Stomach smooth muscle (tissue), 2 donors: ENCODE measurements around the gene THAP3.

Source experiments
- H3K27ac ChIP-seq: one replicate; pipeline ENCODE4 v1.7.0; 2013; ENCODE audit warnings: mild to moderate bottlenecking, low read length, inconsistent platforms
- H3K27me3 ChIP-seq, 2 donors: one replicate each; pipeline ENCODE4 v1.7.0; 2013; ENCODE audit warnings: low read length in 2 of 2; ENCODE audit not compliant: insufficient read depth in 2 of 2, control insufficient read depth in 1 of 2
- H3K36me3 ChIP-seq, 2 donors: one replicate each; pipeline ENCODE4 v1.7.0; 2013; ENCODE audit warnings: low read length in 2 of 2; ENCODE audit not compliant: control insufficient read depth in 2 of 2, insufficient read depth in 2 of 2
- H3K4me1 ChIP-seq: one replicate; pipeline ENCODE4 v1.7.0; 2013; ENCODE audit warnings: low read length; ENCODE audit not compliant: control insufficient read depth, insufficient read depth
- H3K4me3 ChIP-seq, 2 donors: one replicate each; pipeline ENCODE4 v1.7.0; 2013; ENCODE audit warnings: low read length in 2 of 2
- H3K9ac ChIP-seq, 2 donors: one replicate each; pipeline ENCODE4 v1.7.0; 2013; ENCODE audit warnings: low read length in 2 of 2, mild to moderate bottlenecking in 1 of 2
- H3K9me3 ChIP-seq, 2 donors: one replicate each; pipeline ENCODE4 v1.7.0; 2013; ENCODE audit warnings: low read length in 2 of 2; ENCODE audit not compliant: control insufficient read depth in 2 of 2
- donor health status: healthy.
- donor health status: Pancreatic carcinoma.

THAP3 gene

GRCh38 chr1:6624710-6625583, at the start of gene THAP3:
Gene THAP3, plus strand, starts transcription at chr1:6624868. Its CDS starts 351 bp downstream, at chr1:6625219.
- H3K4me1 ChIP-seq, result peaks cover 22% of the 10 kb centered on the region
- peak within 1 kb of the TSS; percentile 56 to 81 for H3K4me3 ChIP-seq
- peak within 1 kb of the TSS; percentile 78 to 79 for H3K9ac ChIP-seq
- H3K27ac ChIP-seq, result peak within 1 kb of the TSS; percentile 83
- H3K9me3 ChIP-seq, result no peaks in the 10 kb centered on the region
- H3K36me3 ChIP-seq, result peaks cover 37 to 47% of the 10 kb centered on the region in 2 donors
- H3K27me3 ChIP-seq, result no peaks in the 10 kb centered on the region

- Histone ChIP-seq H3K9me3 (no peaks in the 10 kb centered on the region), H3K27ac (no peak overlapping the region), H3K9ac (no peak overlapping the region), H3K4me1 (peaks cover 25% of the 10 kb centered on the region), H3K4me3 (no peak overlapping the region), H3K27me3 (no peaks in the 10 kb centered on the region), H3K36me3 (peaks cover 4 to 6% of the 10 kb centered on the region in 2 donors)
Observed at GRCh38 chr1:6577831-6578525, 46.7 kb upstream of the THAP3 start.

DNA sequence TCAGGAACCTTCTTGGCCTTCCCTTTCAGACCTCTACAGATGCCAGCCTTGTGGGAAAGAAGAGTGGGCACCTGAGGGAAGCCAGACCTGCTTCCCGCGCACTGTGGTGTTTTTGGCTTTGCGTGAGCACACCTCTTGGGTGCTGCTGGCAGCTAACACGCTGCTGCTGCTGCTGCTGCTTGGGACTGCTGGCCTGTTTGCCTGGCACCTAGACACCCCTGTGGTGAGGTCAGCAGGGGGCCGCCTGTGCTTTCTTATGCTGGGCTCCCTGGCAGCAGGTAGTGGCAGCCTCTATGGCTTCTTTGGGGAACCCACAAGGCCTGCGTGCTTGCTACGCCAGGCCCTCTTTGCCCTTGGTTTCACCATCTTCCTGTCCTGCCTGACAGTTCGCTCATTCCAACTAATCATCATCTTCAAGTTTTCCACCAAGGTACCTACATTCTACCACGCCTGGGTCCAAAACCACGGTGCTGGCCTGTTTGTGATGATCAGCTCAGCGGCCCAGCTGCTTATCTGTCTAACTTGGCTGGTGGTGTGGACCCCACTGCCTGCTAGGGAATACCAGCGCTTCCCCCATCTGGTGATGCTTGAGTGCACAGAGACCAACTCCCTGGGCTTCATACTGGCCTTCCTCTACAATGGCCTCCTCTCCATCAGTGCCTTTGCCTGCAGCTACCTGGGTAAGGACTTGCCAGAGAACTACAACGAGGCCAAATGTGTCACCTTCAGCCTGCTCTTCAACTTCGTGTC, 45.9 kb upstream of the THAP3 start:
- peak overlapping the region; percentile 87 to 92 for H3K9ac ChIP-seq

DNA sequence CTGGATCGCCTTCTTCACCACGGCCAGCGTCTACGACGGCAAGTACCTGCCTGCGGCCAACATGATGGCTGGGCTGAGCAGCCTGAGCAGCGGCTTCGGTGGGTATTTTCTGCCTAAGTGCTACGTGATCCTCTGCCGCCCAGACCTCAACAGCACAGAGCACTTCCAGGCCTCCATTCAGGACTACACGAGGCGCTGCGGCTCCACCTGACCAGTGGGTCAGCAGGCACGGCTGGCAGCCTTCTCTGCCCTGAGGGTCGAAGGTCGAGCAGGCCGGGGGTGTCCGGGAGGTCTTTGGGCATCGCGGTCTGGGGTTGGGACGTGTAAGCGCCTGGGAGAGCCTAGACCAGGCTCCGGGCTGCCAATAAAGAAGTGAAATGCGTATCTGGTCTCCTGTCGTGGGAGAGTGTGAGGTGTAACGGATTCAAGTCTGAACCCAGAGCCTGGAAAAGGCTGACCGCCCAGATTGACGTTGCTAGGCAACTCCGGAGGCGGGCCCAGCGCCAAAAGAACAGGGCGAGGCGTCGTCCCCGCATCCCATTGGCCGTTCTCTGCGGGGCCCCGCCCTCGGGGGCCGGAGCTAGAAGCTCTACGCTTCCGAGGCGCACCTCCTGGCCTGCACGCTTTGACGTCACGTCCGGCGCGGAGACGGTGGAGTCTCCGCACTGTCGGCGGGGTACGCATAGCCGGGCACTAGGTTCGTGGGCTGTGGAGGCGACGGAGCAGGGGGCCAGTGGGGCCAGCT, 45.1 kb upstream of the THAP3 start, which contains the start of gene ZBTB48:
ZBTB48 (plus strand) TSS at position 621 of the 745 bp plus-strand sequence. CDS start 616 bp downstream, outside the sequence.
- Histone ChIP-seq H3K9ac (peak within 1 kb of the TSS; percentile 87 to 92), H3K27me3 (no peaks in the 10 kb centered on the region), H3K9me3 (no peaks in the 10 kb centered on the region), H3K27ac (peak within 1 kb of the TSS; percentile 94), H3K4me1 (peaks cover 25% of the 10 kb centered on the region), H3K4me3 (peak within 1 kb of the TSS; percentile 84), H3K36me3 (peaks cover 4 to 6% of the 10 kb centered on the region in 2 donors)

More for the DNA sequence above, 45.9 kb upstream of the THAP3 start:
- Histone ChIP-seq H3K4me3 (peak overlapping the region; percentile 84), H3K27me3 (no peaks in the 10 kb centered on the region), H3K4me1 (peaks cover 25% of the 10 kb centered on the region), H3K9me3 (no peaks in the 10 kb centered on the region), H3K36me3 (peaks cover 4 to 6% of the 10 kb centered on the region in 2 donors), H3K27ac (peak overlapping the region; percentile 94)

- H3K4me3 ChIP-seq, result peak overlapping the region; percentile 78 to 84
Observed at GRCh38 chr1:6580119-6580592, 44.5 kb upstream of the THAP3 start.

GRCh38 chr1:6580593-6581409, 43.9 kb upstream of the THAP3 start:
- H3K9ac ChIP-seq, result peak overlapping the region; percentile 83 to 92
- no peaks in the 10 kb centered on the region for H3K27me3 ChIP-seq
- peak overlapping the region; percentile 94 for H3K27ac ChIP-seq
- H3K4me1 ChIP-seq, result peaks cover 25% of the 10 kb centered on the region
- peak overlapping the region; percentile 78 to 84 for H3K4me3 ChIP-seq
- no peaks in the 10 kb centered on the region for H3K9me3 ChIP-seq
- H3K36me3 ChIP-seq, result peaks cover 4 to 6% of the 10 kb centered on the region in 2 donors

More at GRCh38 chr1:6580119-6580592, 44.5 kb upstream of the THAP3 start:
- Histone ChIP-seq H3K9ac (peak overlapping the region; percentile 83 to 92), H3K27me3 (no peaks in the 10 kb centered on the region), H3K36me3 (peaks cover 4 to 6% of the 10 kb centered on the region in 2 donors), H3K4me1 (peaks cover 25% of the 10 kb centered on the region), H3K27ac (peak overlapping the region; percentile 94), H3K9me3 (no peaks in the 10 kb centered on the region)

DNA sequence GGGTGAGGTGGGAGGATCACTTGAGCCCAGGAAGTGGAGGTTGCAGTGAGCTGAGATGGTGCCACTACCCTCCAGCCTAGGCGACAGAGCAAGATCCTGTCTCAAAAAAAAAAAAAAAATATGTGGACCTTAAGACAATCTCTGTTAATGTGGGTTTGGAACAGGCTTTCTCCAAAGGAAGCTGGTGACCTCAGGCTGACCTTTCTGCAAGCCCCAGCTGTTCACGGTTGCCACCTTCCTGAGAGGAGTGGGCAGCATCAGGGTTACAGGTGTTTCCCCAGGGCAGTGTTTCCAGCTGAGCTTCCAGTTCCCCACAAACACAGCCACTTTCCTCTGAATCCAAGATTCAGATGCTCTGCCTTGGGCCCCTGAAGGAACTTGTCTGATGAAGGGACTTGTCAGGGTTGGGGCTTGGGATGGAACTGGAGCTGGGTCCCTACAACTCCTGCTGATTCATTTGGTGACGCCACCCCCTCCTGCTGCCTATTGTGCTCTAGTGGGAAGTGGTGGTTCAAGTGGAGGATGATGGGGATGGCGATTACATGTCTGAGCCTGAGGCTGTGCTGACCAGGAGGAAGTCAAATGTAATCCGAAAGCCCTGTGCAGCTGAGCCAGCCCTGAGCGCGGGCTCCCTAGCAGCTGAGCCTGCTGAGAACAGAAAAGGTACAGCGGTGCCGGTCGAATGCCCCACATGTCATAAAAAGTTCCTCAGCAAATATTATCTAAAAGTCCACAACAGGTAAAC, 42.9 kb upstream of the THAP3 start:
- H3K27ac ChIP-seq, result no peak overlapping the region
- H3K9me3 ChIP-seq, result no peaks in the 10 kb centered on the region
- H3K4me3 ChIP-seq, result no peak overlapping the region
- H3K9ac ChIP-seq, result no peak overlapping the region
- H3K27me3 ChIP-seq, result no peaks in the 10 kb centered on the region
- H3K36me3 ChIP-seq, result peaks cover 4 to 6% of the 10 kb centered on the region in 2 donors
- H3K4me1 ChIP-seq, result peaks cover 31% of the 10 kb centered on the region

- H3K27ac ChIP-seq, result no peak overlapping the region
- H3K9ac ChIP-seq, result no peak overlapping the region
- peaks cover 37% of the 10 kb centered on the region for H3K4me1 ChIP-seq
Observed at GRCh38 chr1:6582370-6582769, 42.3 kb upstream of the THAP3 start.

More at GRCh38 chr1:6582370-6582769, 42.3 kb upstream of the THAP3 start:
- Histone ChIP-seq H3K9me3 (no peaks in the 10 kb centered on the region), H3K27me3 (no peaks in the 10 kb centered on the region), H3K36me3 (peaks cover 4 to 6% of the 10 kb centered on the region in 2 donors), H3K4me3 (no peak overlapping the region)
